HG02798 (cell line): Measurements from ENCODE around the gene LRP3.

Experiments used
- ATAC-seq: cut with Tn5 transposase; IDR thresholded peaks from one replicate; pipeline ENCODE4 v1.9.1; 2021; ENCODE audit warnings: mild to moderate bottlenecking; ENCODE audit not compliant: unreplicated experiment, poor library complexity

The LRP3 gene

GRCh38 chr19:33248954-33249613 lies 55.0 kb downstream of the LRP3 start:
- no peak for ATAC-seq

GRCh38 chr19:33249740-33250366 lies 55.7 kb downstream of the LRP3 start:
- no peak for ATAC-seq

GRCh38 chr19:33250500-33250899 lies 56.4 kb downstream of the LRP3 start:
- ATAC-seq = no peak

GRCh38 chr19:33251076-33251475 lies 56.9 kb downstream of the LRP3 start:
- no peak for ATAC-seq

- ATAC-seq = no peak
Observed at GRCh38 chr19:33251526-33252090, 57.5 kb downstream of the LRP3 start.

- ATAC-seq = no peak
Observed at GRCh38 chr19:33252418-33252962, 58.4 kb downstream of the LRP3 start.

- ATAC-seq = no peak
Observed at GRCh38 chr19:33252971-33253370, 58.8 kb downstream of the LRP3 start.

- ATAC-seq = no peak
Observed at GRCh38 chr19:33254245-33254824, 60.2 kb downstream of the LRP3 start.

- ATAC-seq = no peak
Observed at GRCh38 chr19:33255781-33256180, 61.7 kb downstream of the LRP3 start.

GRCh38 chr19:33256261-33256660 lies 62.1 kb downstream of the LRP3 start:
- ATAC-seq = no peak

- ATAC-seq = no peak
Observed at GRCh38 chr19:33257828-33258227, 63.7 kb downstream of the LRP3 start.
